OCI-LY1 (cell line): Measurements from ENCODE around the gene PARP3.

Source experiments
- H2AFZ ChIP-seq: fragments of 200-600 bp; sonication (generic), shearing (Covaris generic); 2 replicates; pipeline ENCODE4 v1.6.0; 2014; ENCODE audit warnings: antibody characterized with exemption, mild to moderate bottlenecking, low read length
- H3F3A ChIP-seq: fragments of 200-600 bp; sonication (generic), shearing (Covaris generic); 2 replicates; pipeline ENCODE4 v1.6.0; 2014; ENCODE audit warnings: mild to moderate bottlenecking, antibody characterized with exemption, low read length, moderate library complexity; ENCODE audit not compliant: insufficient read depth
- H3K27ac ChIP-seq: fragments of 200-600 bp; sonication (generic); 2 replicates; pipeline ENCODE4 v1.5.1; 2014; ENCODE audit warnings: low read length, mixed run types, mild to moderate bottlenecking, low read depth; ENCODE audit not compliant: poor library complexity, severe bottlenecking
- H3K27me3 ChIP-seq: fragments of 200-600 bp; sonication (generic); 2 replicates; pipeline ENCODE4 v1.6.0; 2014; ENCODE audit warnings: antibody characterized with exemption, mild to moderate bottlenecking, low read length, moderate library complexity; ENCODE audit not compliant: insufficient read depth
- H3K36me3 ChIP-seq: fragments of 200-600 bp; sonication (generic); 2 replicates; pipeline ENCODE4 v1.6.1; 2014; ENCODE audit warnings: mild to moderate bottlenecking, antibody characterized with exemption, low read length, moderate library complexity, mixed read lengths; ENCODE audit not compliant: insufficient read depth
- H3K4me1 ChIP-seq: fragments of 200-600 bp; sonication (generic); 2 replicates; pipeline ENCODE4 v1.5.1; 2014; ENCODE audit warnings: mild to moderate bottlenecking, low read length, moderate library complexity; ENCODE audit not compliant: insufficient read depth, severe bottlenecking
- H3K4me2 ChIP-seq: fragments of 200-600 bp; sonication (generic), shearing (Covaris generic); 2 replicates; pipeline ENCODE4 v1.6.1; 2014; ENCODE audit warnings: low read length
- H3K4me3 ChIP-seq: fragments of 200-600 bp; sonication (generic); 2 replicates; pipeline ENCODE4 v1.5.1; 2014; ENCODE audit warnings: low read length, low read depth, mild to moderate bottlenecking, mixed read lengths; ENCODE audit not compliant: poor library complexity, severe bottlenecking
- H3K79me2 ChIP-seq: fragments of 200-600 bp; shearing (Covaris generic); 2 replicates; pipeline ENCODE4 v1.6.1; 2016; ENCODE audit warnings: mixed run types, low read length, mixed read lengths; ENCODE audit not compliant: insufficient read depth
- H3K9ac ChIP-seq: fragments of 200-600 bp; sonication (generic), shearing (Covaris generic); 2 replicates; pipeline ENCODE4 v1.6.1; 2014; ENCODE audit warnings: mild to moderate bottlenecking, low read length, mixed read lengths
- H3K9me2 ChIP-seq: fragments of 200-600 bp; sonication (generic), shearing (Covaris generic); 2 replicates; pipeline ENCODE4 v1.6.1; 2014; ENCODE audit warnings: low read depth, mild to moderate bottlenecking, low read length, mixed read lengths
- H3K9me3 ChIP-seq: fragments of 200-600 bp; shearing (Covaris generic); 2 replicates; pipeline ENCODE4 v1.6.1; 2014; ENCODE audit warnings: low read length, mixed read lengths
- H4K20me1 ChIP-seq: fragments of 200-600 bp; sonication (generic), shearing (Covaris generic); 2 replicates; pipeline ENCODE4 v1.6.0; 2016; ENCODE audit warnings: mild to moderate bottlenecking, low read length; ENCODE audit not compliant: insufficient read depth
- CTCF ChIP-seq: fragments of 200-600 bp; sonication (generic), shearing (Covaris generic); IDR thresholded peaks from 2 replicates; pipeline ENCODE4 v1.5.1; 2017; ENCODE audit warnings: mild to moderate bottlenecking, antibody characterized with exemption, low read length, moderate library complexity, mixed read lengths
- EZH2 ChIP-seq: fragments of 200-600 bp; sonication (generic), shearing (Covaris generic); IDR thresholded peaks from 2 replicates; pipeline ENCODE4 v1.8.0; 2017; ENCODE audit warnings: borderline replicate concordance, mixed run types, mild to moderate bottlenecking, antibody characterized with exemption, low read length, moderate library complexity, mixed read lengths

PARP3 gene

GRCh38 chr3:51904034-51904823 lies 37.9 kb upstream of the PARP3 start:
- no peak for TF ChIP-seq CTCF
- TF ChIP-seq EZH2 = no peak
- no peak overlapping the region for H2AFZ ChIP-seq
- no peaks in the 10 kb centered on the region for H3F3A ChIP-seq
- no peaks in the 10 kb centered on the region for H3K27me3 ChIP-seq
- H3K36me3 ChIP-seq = no peaks in the 10 kb centered on the region
- H3K9me2 ChIP-seq = no peaks in the 10 kb centered on the region
- no peaks in the 10 kb centered on the region for H4K20me1 ChIP-seq
- H3K79me2 ChIP-seq = no peaks in the 10 kb centered on the region
- H3K4me3 ChIP-seq = no peak overlapping the region
- no peak overlapping the region for H3K27ac ChIP-seq
- H3K4me2 ChIP-seq = no peak overlapping the region
- no peaks in the 10 kb centered on the region for H3K9me3 ChIP-seq
- H3K9ac ChIP-seq = no peak overlapping the region
- no peaks in the 10 kb centered on the region for H3K4me1 ChIP-seq

GRCh38 chr3:51908026-51908425 lies 34.1 kb upstream of the PARP3 start:
- no peaks in the 10 kb centered on the region for H3K4me1 ChIP-seq
- H3K4me3 ChIP-seq = no peak overlapping the region
- H3K27me3 ChIP-seq = no peaks in the 10 kb centered on the region
- H2AFZ ChIP-seq = no peak overlapping the region
- H3K79me2 ChIP-seq = no peaks in the 10 kb centered on the region
- no peaks in the 10 kb centered on the region for H3K9me3 ChIP-seq
- H3F3A ChIP-seq = no peaks in the 10 kb centered on the region
- H3K9ac ChIP-seq = no peak overlapping the region
- H3K27ac ChIP-seq = no peak overlapping the region
- H3K36me3 ChIP-seq = no peaks in the 10 kb centered on the region
- H3K9me2 ChIP-seq = no peaks in the 10 kb centered on the region
- H4K20me1 ChIP-seq = no peaks in the 10 kb centered on the region
- H3K4me2 ChIP-seq = no peak overlapping the region
- TF ChIP-seq EZH2 (no peak), CTCF (no peak)

GRCh38 chr3:51916418-51916817 lies 25.7 kb upstream of the PARP3 start:
- H3K9me2 ChIP-seq = no peaks in the 10 kb centered on the region
- H4K20me1 ChIP-seq = no peaks in the 10 kb centered on the region
- H3K4me2 ChIP-seq = no peak overlapping the region
- no peaks in the 10 kb centered on the region for H3K4me1 ChIP-seq
- no peaks in the 10 kb centered on the region for H3K27me3 ChIP-seq
- no peak overlapping the region for H3K27ac ChIP-seq
- no peak overlapping the region for H2AFZ ChIP-seq
- H3K79me2 ChIP-seq = no peaks in the 10 kb centered on the region
- H3K9me3 ChIP-seq = no peaks in the 10 kb centered on the region
- no peaks in the 10 kb centered on the region for H3K36me3 ChIP-seq
- H3K9ac ChIP-seq = no peak overlapping the region
- TF ChIP-seq CTCF (no peak), EZH2 (no peak)
- no peak overlapping the region for H3K4me3 ChIP-seq
- no peaks in the 10 kb centered on the region for H3F3A ChIP-seq
